ENCODE data around the gene ORC1.

DNA sequence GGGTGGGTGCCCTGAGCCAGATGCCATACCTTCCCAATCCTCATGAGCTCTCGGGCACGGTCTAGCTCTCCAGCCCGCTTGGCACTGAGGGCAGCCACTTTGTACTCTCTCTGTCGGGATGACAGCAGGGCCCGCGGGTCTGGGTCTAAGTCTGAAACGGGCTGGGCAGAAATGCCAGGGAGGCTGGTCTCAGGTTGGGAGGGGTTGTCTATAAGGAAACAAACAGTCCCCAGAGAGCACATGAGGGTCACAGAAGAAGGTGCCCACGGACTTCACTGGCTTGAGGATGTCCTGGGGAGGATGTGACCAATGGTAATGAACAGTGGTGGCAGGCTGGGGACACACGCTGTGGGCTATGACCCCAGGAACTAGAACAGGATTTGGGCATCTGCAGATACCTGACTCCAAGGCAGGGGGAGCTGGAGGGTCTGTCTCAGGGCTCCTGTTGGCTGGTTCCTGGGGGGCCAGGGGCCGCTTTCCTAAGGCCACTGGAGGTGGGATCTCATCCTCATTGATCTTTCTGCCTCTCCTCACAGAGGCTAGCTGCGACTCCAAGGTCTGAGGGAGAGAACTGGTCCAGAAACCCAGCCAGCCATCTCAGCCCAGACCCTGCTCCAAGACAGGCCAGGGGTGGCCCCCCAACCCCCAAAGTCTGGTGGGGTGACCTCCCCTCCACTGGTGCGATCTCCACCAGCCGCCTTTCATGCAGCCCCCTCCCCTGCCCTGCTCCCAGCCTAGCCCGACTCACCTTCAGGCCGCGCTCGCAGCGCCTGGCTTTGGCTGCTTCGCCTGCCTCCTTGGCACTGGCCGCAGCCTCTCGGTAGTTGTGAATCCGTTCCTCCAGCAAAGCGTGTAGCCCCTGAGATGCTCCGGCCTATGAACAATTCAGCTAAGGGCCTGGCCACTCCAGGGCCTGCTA lies 44.3 kb downstream of the ORC1 start:
- no peak for TF ChIP-seq EZH2 (IDR thresholded peaks at IDR 0.05; ENCODE audit: insufficient read depth, poor library complexity, severe bottlenecking)
- no peak for TF ChIP-seq EZH2phosphoT487 (IDR thresholded peaks at IDR 0.05; ENCODE audit: insufficient read depth, low read depth)
